H1 (cell line): Measurements from ENCODE around the gene SLC35E1. TPM values are rescaled to one million over a fixed set of nuclear protein-coding genes. Genes with fewer than 3 reads are reported as not detected.

Experiments
- BCL11A ChIP-seq, 2 experiments: IDR thresholded peaks; one replicate each; pipeline ENCODE4 v1.6.1; 2011; ENCODE audit warnings: low read depth in 2 of 2, low read length in 2 of 2, mild to moderate bottlenecking in 2 of 2
- CBX8 ChIP-seq: fragments of 300-800, 300-1000 bp; sonication (generic); IDR thresholded peaks from 2 replicates; pipeline ENCODE4 v1.7.1; 2016; ENCODE audit warnings: low read depth, low read length, borderline replicate concordance
- CEBPB ChIP-seq: IDR thresholded peaks from 2 replicates; pipeline ENCODE4 v1.6.1; 2012; ENCODE audit warnings: low read depth, low read length
- CHD2 ChIP-seq: IDR thresholded peaks from 2 replicates; pipeline ENCODE4 v1.6.1; 2012; ENCODE audit warnings: low read length, improper control_type of control experiment
- CHD7 ChIP-seq: fragments of 300-600 bp; sonication (generic); IDR thresholded peaks from 2 replicates; pipeline ENCODE4 v1.7.1; 2012; ENCODE audit warnings: low read length, moderate library complexity, mild to moderate bottlenecking, inconsistent platforms; ENCODE audit not compliant: insufficient replicate concordance
- EP300 ChIP-seq, 2 experiments: IDR thresholded peaks; 1 replicate in 1 of 2; 2 replicates in 1 of 2; pipeline ENCODE4 v1.6.1; 2011 to 2012; ENCODE audit warnings: low read depth in 2 of 2, low read length in 2 of 2, mild to moderate bottlenecking in 2 of 2, borderline replicate concordance in 1 of 2, inconsistent platforms in 1 of 2, moderate library complexity in 1 of 2
- EZH2 ChIP-seq: fragments of 200-600 bp; sonication (generic); IDR thresholded peaks from 2 replicates; pipeline ENCODE4 v1.7.1; 2012; ENCODE audit warnings: low read depth, mild to moderate bottlenecking, moderate library complexity, low read length, inconsistent platforms; ENCODE audit not compliant: severe bottlenecking
- KDM1A ChIP-seq: fragments of 200-600, 300-600 bp; sonication (generic); IDR thresholded peaks from 2 replicates; pipeline ENCODE4 v1.7.1; 2016; ENCODE audit warnings: mild to moderate bottlenecking, low read length, borderline replicate concordance
- RFX5 ChIP-seq: IDR thresholded peaks from 2 replicates; pipeline ENCODE4 v1.6.1; 2011; ENCODE audit warnings: low read depth, low read length, improper control_type of control experiment, borderline replicate concordance
- SP4 ChIP-seq: IDR thresholded peaks from 2 replicates; pipeline ENCODE4 v1.6.1; 2012; ENCODE audit warnings: low read length, inconsistent platforms
- YY1 ChIP-seq: IDR thresholded peaks from 2 replicates; pipeline ENCODE4 v1.6.1; 2011; ENCODE audit warnings: low read depth, mild to moderate bottlenecking, low read length
- polyA plus RNA-seq, 7 experiments: library from polyadenylated mRNA; depleted of rRNA in 3 of 7; stranded (reverse) in 5 of 7; unstranded in 2 of 7; fragments of >200 nt in 5 of 7; fragments of 200-250 nt in 2 of 7; gene quantifications; 1 replicate in 5 of 7; 2 replicates in 1 of 7; 4 replicates in 1 of 7; pipeline versions ENCODE4 v1.2.1 to v1.2.3, GENCODE V29; 2011 to 2013; ENCODE audit warnings: missing spikeins in 2 of 7, mixed read lengths in 2 of 7
- total RNA-seq: library from RNA; stranded (reverse); fragmentation: NEBNext Ultra II Directional; extraction: Animal tissue kit (Norgen Biotek cat#: 25700); gene quantifications from 2 replicates; pipeline ENCODE4 v1.2.1, GENCODE V29; 2021

Gene SLC35E1
- total and polyA plus RNA-seq, 2 of the 8 experiments (the other 6 are each of a cell fraction or from before 2014, with no cell fraction given): 26.0 to 31.9 TPM

- TF ChIP-seq CHD7 (no peak), RFX5 (no peak), BCL11A (IDR thresholded peaks at IDR 0.05; ENCODE audit: low read depth in 2 of 2, low read length in 2 of 2) (no peak), SP4 (no peak), CHD2 (no peak), CBX8 (no peak), CEBPB (no peak), KDM1A (no peak), YY1 (no peak), EP300 (IDR thresholded peaks at IDR 0.05; ENCODE audit: borderline replicate concordance in 1 of 2, low read depth in 2 of 2, low read length in 2 of 2) (no peak), EZH2 (no peak)
Measured at GRCh38 chr19:16582486-16583261, 10.5 kb upstream of the SLC35E1 start (continued).
